A549 (cell line): ENCODE measurements around the gene FBXW9. TPM values are rescaled to one million over a fixed set of nuclear protein-coding genes. Genes with fewer than 3 reads are reported as not detected.
A peak's percentile ranks its signal among the peaks of the same experiment; 100 is the strongest.
"Not testable (repeated sequence)": the region's sequence is repeated elsewhere in the genome, so short reads cannot be mapped to it uniquely, and the experiment has no call there.

Experiments
- ATAC-seq, 2 experiments: fragments of 200-7000 bp in 1 of 2; fragments of >200 bp in 1 of 2; cut with Nextera tagmentation in 1 of 2; cut with Tn5 transposase in 1 of 2; 3 replicates each; pipeline versions ENCODE4 v1.8.0 to v1.9.1; 2018 to 2020; ENCODE audit warnings: mild to moderate bottlenecking in 1 of 2, moderate library complexity in 1 of 2
- CTCF ChIA-PET: fragments of 300-600 bp; sonication (Branson Sonifier 250); formaldehyde crosslinking; extraction: SDS; loops from one replicate; lab custom pipeline; 2021; ENCODE audit warnings: antibody characterized with exemption, inconsistent platforms; lab: Yijun Ruan, JAX
- POLR2A ChIA-PET: fragments of 350-600 bp; formaldehyde crosslinking; extraction: SDS; loops from one replicate; lab custom pipeline; 2021; ENCODE audit warnings: antibody characterized with exemption, inconsistent platforms; lab: Yijun Ruan, JAX
- DNase-seq, 2 experiments: peaks; one replicate each; pipeline versions ENCODE4 v3.0.0 to v3.0.0-alpha.2; 2011 to 2016; ENCODE audit warnings: low read depth in 1 of 2, low spot score in 1 of 2
- FAIRE-seq: peaks from 2 replicates; lab custom pipeline; 2011; peaks lifted over from hg19 to GRCh38; lab: Jason Lieb, UNC
- H3K27ac ChIP-seq, 2 experiments: fragments of >200 bp; sonication (Bioruptor Twin); formaldehyde crosslinking; 3 replicates each; pipeline ENCODE4 v1.5.1; 2016 to 2017
- H3K4me1 ChIP-seq: fragments of >200 bp; sonication (Bioruptor Twin); formaldehyde crosslinking; 3 replicates; pipeline ENCODE4 v1.6.1; 2016
- H3K4me2 ChIP-seq: fragments of >200 bp; sonication (Bioruptor Twin); formaldehyde crosslinking; 3 replicates; pipeline ENCODE4 v1.6.1; 2016
- H3K4me3 ChIP-seq: fragments of >200 bp; sonication (Bioruptor Twin); formaldehyde crosslinking; 3 replicates; pipeline ENCODE4 v1.5.1; 2016
- H3K9me3 ChIP-seq: fragments of >200 bp; sonication (Bioruptor Twin); formaldehyde crosslinking; 3 replicates; pipeline ENCODE4 v1.6.1; 2016
- BCL3 ChIP-seq: fragments of >200 bp; sonication (Bioruptor Twin); formaldehyde crosslinking; IDR thresholded peaks from 3 replicates; pipeline ENCODE4 v1.6.1; 2016
- CEBPB ChIP-seq, 2 experiments: fragments of >200 bp in 1 of 2; sonication (Bioruptor Twin) in 1 of 2; formaldehyde crosslinking in 1 of 2; IDR thresholded peaks; 2 replicates each; pipeline ENCODE4 v1.6.1; 2012 to 2016
- CHD4 ChIP-seq: fragments of 200-600 bp; sonication (generic); IDR thresholded peaks from 2 replicates; pipeline ENCODE4 v1.6.1; 2016; ENCODE audit warnings: antibody characterized with exemption, mild to moderate bottlenecking, borderline replicate concordance
- FOSB ChIP-seq: fragments of 250-450 bp; sonication (Bioruptor Pico); IDR thresholded peaks from 2 replicates; pipeline ENCODE4 v1.5.0; 2020; ENCODE audit warnings: mild to moderate bottlenecking, moderate library complexity
- FOXS1 ChIP-seq: fragments of 250-450 bp; sonication (Bioruptor Pico); IDR thresholded peaks from 2 replicates; pipeline ENCODE4 v1.5.0; 2020; ENCODE audit warnings: mild to moderate bottlenecking, moderate library complexity
- HOXA7 ChIP-seq: fragments of 250-450 bp; sonication (Bioruptor Pico); IDR thresholded peaks from 2 replicates; pipeline ENCODE4 v1.5.0; 2020; ENCODE audit warnings: mild to moderate bottlenecking, moderate library complexity
- JUN ChIP-seq, 2 experiments: fragments of >200 bp; sonication (Bioruptor Twin); formaldehyde crosslinking; IDR thresholded peaks; 2 replicates in 1 of 2; 3 replicates in 1 of 2; pipeline ENCODE4 v1.6.1; 2016 to 2017
- KDM5A ChIP-seq: fragments of 200-600 bp; sonication (generic); IDR thresholded peaks from 2 replicates; pipeline ENCODE4 v1.6.1; 2016; ENCODE audit warnings: antibody characterized with exemption, mild to moderate bottlenecking
- MAFK ChIP-seq: fragments of 450-650 bp; IDR thresholded peaks from 2 replicates; pipeline ENCODE4 v1.6.1; 2014; ENCODE audit not compliant: partially characterized antibody
- MAX ChIP-seq: IDR thresholded peaks from 2 replicates; pipeline ENCODE4 v1.6.1; 2012
- MYC ChIP-seq: IDR thresholded peaks from 2 replicates; pipeline ENCODE4 v1.6.1; 2012; ENCODE audit warnings: mild to moderate bottlenecking, inconsistent platforms, low read length, improper control_type of control experiment, borderline replicate concordance
- NFE2L2 ChIP-seq: fragments of 150-350 bp; conservative IDR thresholded peaks from 2 replicates; pipeline ENCODE4 v1.6.1; 2014; ENCODE audit warnings: low read length
- PHF8 ChIP-seq: fragments of 200-600 bp; sonication (generic); IDR thresholded peaks from 2 replicates; pipeline ENCODE4 v1.6.1; 2016; ENCODE audit warnings: low read depth, mild to moderate bottlenecking, antibody characterized with exemption, moderate library complexity, borderline replicate concordance
- POLR2A ChIP-seq: IDR thresholded peaks from 2 replicates; pipeline ENCODE4 v1.6.1; 2012; ENCODE audit warnings: mild to moderate bottlenecking, low read length
- RNF2 ChIP-seq: fragments of 200-600 bp; sonication (generic); IDR thresholded peaks from 2 replicates; pipeline ENCODE4 v1.6.1; 2016; ENCODE audit warnings: low read depth, mild to moderate bottlenecking, antibody characterized with exemption, moderate library complexity, borderline replicate concordance
- TFCP2L1 ChIP-seq: fragments of 250-450 bp; sonication (Bioruptor Pico); IDR thresholded peaks from 2 replicates; pipeline ENCODE4 v1.5.0; 2021; ENCODE audit warnings: mild to moderate bottlenecking
- USF2 ChIP-seq: fragments of 450-650 bp; IDR thresholded peaks from 2 replicates; pipeline ENCODE4 v1.6.1; 2014; ENCODE audit warnings: antibody characterized with exemption
- WGBS: methylation state at CpG from one replicate; pipeline ENCODE4 v1.1.6; 2017; ENCODE audit errors: missing lambda C conversion rate; 5-methylcytosine and 5-hydroxymethylcytosine counted together
- polyA plus RNA-seq, 4 experiments: library from polyadenylated mRNA; depleted of rRNA in 3 of 4; stranded (reverse); fragments of >200 nt; fragmentation: RNase III in 1 of 4; extraction: RNeasy Plus Mini Kit Qiagen cat#74134 plus additional on column Dnase treatment in 1 of 4; gene quantifications; 2 replicates in 3 of 4; 3 replicates in 1 of 4; pipeline ENCODE4 v1.2.3, GENCODE V29; 2011 to 2017

The FBXW9 gene
- polyA plus RNA-seq, 2 of the 4 experiments (the other 2 are of a cell fraction) = 5.7 to 8.0 TPM

GRCh38 chr19:12685831-12686230 is 10.6 kb downstream of the FBXW9 start:
- Histone ChIP-seq H3K9me3 (no peaks in the 10 kb centered on the region), H3K4me1 (no peaks in the 10 kb centered on the region), H3K4me3 (no peak overlapping the region), H3K27ac (no peak overlapping the region), H3K4me2 (no peak overlapping the region)
- ATAC-seq = no peak
- WGBS = 88% methylated on average over 3 of the region's 3 CpGs
- no peak for FAIRE-seq
- ChIA-PET POLR2A (no interaction called here), CTCF (interaction anchor here (0.7 to 2.7 kb wide), 3 partner anchors 14 to 110 kb away, joined by 4 to 7 read pairs (median 5); no protein-coding TSS in a partner anchor)
- TF ChIP-seq MAFK = no peak
- no peak for TF ChIP-seq CHD4
- no peak for TF ChIP-seq FOXS1 (CRISPR knock-in tag)
- DNase-seq = no peak

- peak within 1 kb of the TSS; percentile 98 for H3K4me3 ChIP-seq
- FAIRE-seq (no peak), DNase-seq (peak; percentile 86 to 98), ATAC-seq (peak; percentile 83 to 85)
- CTCF ChIA-PET = interaction anchor here (0.7 to 1.9 kb wide), 3 partner anchors 9 to 56 kb away, joined by 3 to 6 read pairs (median 3); partner anchors contain the start of gene GET3
- under 1% methylated on average over 42 of the region's 68 CpGs for WGBS
- H3K4me1 ChIP-seq = no peaks in the 10 kb centered on the region
- peak within 1 kb of the TSS; percentile 59 for H3K4me2 ChIP-seq
- no peaks in the 10 kb centered on the region for H3K9me3 ChIP-seq
- POLR2A ChIA-PET = interaction anchor here (0.7 to 1.5 kb wide), 4 partner anchors 15 to 156 kb away, joined by 3 to 13 read pairs (median 6); partner anchors contain the start of genes MAN2B1, TRIR and WDR83
- TF ChIP-seq NFE2L2 = no peak
- no peak for TF ChIP-seq MYC
- peak; percentile 93 for TF ChIP-seq USF2
- 0 out of 2 replicates have a peak, but pooled peaks have one; percentile 36 for TF ChIP-seq KDM5A
- peak; percentile 42; the same call in 1 of the 2 replicates for TF ChIP-seq FOSB
- TF ChIP-seq FOXS1 (CRISPR knock-in tag) = no peak
- TF ChIP-seq TFCP2L1 (CRISPR knock-in tag) = 0 out of 2 replicates have a peak, but pooled peaks have one; percentile 45
- peak; percentile 69 for TF ChIP-seq HOXA7 (CRISPR knock-in tag)
- peak; percentile 60 for TF ChIP-seq MAX
- TF ChIP-seq PHF8 = peak; percentile 81
- 0 out of 3 replicates have a peak, but pooled peaks have one; percentile 24 for TF ChIP-seq BCL3
- peak in 1 of 2 experiments; percentile 80; a peak in 2 of 4 replicates for TF ChIP-seq CEBPB (IDR thresholded peaks at IDR 0.05)
- TF ChIP-seq POLR2A = peak; percentile 41
- TF ChIP-seq JUN (IDR thresholded peaks at IDR 0.05) = peak; percentile 16 to 74; a peak in 4 of 5 replicates
- TF ChIP-seq RNF2 = no peak
- peak within 1 kb of the TSS; percentile 97 to 100 for H3K27ac ChIP-seq
Observed at GRCh38 chr19:12681074-12681987, 15.1 kb downstream of the FBXW9 start, which contains the start of gene DHPS. Gene DHPS, minus strand, starts transcription at chr19:12681880. Its CDS starts 114 bp downstream, at chr19:12681766.

GRCh38 chr19:12680034-12680433 is 16.4 kb downstream of the FBXW9 start:
- DNase-seq = no peak
- POLR2A ChIA-PET = no interaction called here
- no peak for FAIRE-seq
- Histone ChIP-seq H3K9me3 (no peaks in the 10 kb centered on the region), H3K4me2 (peak overlapping the region; percentile 59; the same call in 2 of the 3 replicates)
- no peak for TF ChIP-seq HOXA7 (CRISPR knock-in tag)
- TF ChIP-seq, all 56 proteins: peak for 0
- no peak overlapping the region; the same call in 2 of the 3 replicates for H3K4me3 ChIP-seq
- CTCF ChIA-PET = interaction anchor here (1.3 to 2.3 kb wide), 3 partner anchors 8 to 81 kb away, joined by 5 to 6 read pairs (median 5); a partner anchor contains a TSS
- no peak for ATAC-seq
- no peak overlapping the region for H3K27ac ChIP-seq
- no peaks in the 10 kb centered on the region for H3K4me1 ChIP-seq
- whole genome bisulfite sequencing = 95% methylated on average over 8 of the region's 9 CpGs

- not testable (repeated sequence) for H3K27ac ChIP-seq, DNase-seq, H3K9me3 ChIP-seq, ATAC-seq, H3K4me3 ChIP-seq, FAIRE-seq, H3K4me2 ChIP-seq, H3K4me1 ChIP-seq
- 91% methylated on average over 4 of the region's 5 CpGs for WGBS
- ChIA-PET POLR2A (interaction anchor here (0.6 to 1.1 kb wide), 2 partner anchors 9 to 12 kb away, joined by 3 to 5 read pairs; partner anchors contain the start of genes GNG14, MAN2B1 and WDR83), CTCF (interaction anchor here (0.9 to 2.3 kb wide), 4 partner anchors 8 to 122 kb away, joined by 3 to 7 read pairs (median 4); a partner anchor contains a TSS)
Observed at GRCh38 chr19:12678039-12678438, 18.4 kb downstream of the FBXW9 start.
